Hepatocyte (in vitro differentiated cells): ENCODE measurements around the gene INSR.

Experiments used
- EZH2 ChIP-seq: fragments of 200-600 bp; sonication (generic); IDR thresholded peaks from 2 replicates; pipeline ENCODE4 v1.6.1; 2016; ENCODE audit warnings: antibody characterized with exemption, mild to moderate bottlenecking, borderline replicate concordance
- EZH2phosphoT487 ChIP-seq: fragments of 200-600 bp; sonication (generic); IDR thresholded peaks from one replicate; pipeline ENCODE4 v1.6.1; 2018; ENCODE audit warnings: antibody characterized with exemption, mild to moderate bottlenecking, low read depth, moderate library complexity; ENCODE audit not compliant: unreplicated experiment, severe bottlenecking
- TF ChIP-seq, protein P1 (sequence below): fragments of 200-600 bp; sonication (generic); IDR thresholded peaks from 2 replicates; pipeline ENCODE4 v1.5.1; 2016; ENCODE audit warnings: antibody characterized with exemption, mild to moderate bottlenecking; ENCODE audit not compliant: poor library complexity

DNA sequence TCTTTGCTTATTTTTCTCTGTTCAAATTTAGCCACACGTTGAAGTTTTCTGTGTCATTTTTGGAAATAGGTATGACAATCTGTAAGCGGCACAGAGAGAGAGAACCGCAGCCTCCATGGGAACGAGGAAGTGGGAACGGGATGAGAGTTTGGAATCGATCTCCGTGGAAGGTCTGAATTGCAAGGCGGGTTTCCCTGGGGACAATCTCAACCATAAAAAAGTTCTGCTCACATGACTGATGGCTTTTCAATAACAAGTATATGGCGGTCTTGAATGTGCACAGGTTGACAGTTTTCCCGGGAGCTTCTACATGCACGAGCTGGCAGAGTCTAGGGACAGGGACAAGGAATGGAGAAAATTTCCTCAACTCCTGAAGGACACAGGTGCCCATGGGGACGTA, 90.9 kb downstream of the INSR start:
- TF ChIP-seq, protein P1, sequence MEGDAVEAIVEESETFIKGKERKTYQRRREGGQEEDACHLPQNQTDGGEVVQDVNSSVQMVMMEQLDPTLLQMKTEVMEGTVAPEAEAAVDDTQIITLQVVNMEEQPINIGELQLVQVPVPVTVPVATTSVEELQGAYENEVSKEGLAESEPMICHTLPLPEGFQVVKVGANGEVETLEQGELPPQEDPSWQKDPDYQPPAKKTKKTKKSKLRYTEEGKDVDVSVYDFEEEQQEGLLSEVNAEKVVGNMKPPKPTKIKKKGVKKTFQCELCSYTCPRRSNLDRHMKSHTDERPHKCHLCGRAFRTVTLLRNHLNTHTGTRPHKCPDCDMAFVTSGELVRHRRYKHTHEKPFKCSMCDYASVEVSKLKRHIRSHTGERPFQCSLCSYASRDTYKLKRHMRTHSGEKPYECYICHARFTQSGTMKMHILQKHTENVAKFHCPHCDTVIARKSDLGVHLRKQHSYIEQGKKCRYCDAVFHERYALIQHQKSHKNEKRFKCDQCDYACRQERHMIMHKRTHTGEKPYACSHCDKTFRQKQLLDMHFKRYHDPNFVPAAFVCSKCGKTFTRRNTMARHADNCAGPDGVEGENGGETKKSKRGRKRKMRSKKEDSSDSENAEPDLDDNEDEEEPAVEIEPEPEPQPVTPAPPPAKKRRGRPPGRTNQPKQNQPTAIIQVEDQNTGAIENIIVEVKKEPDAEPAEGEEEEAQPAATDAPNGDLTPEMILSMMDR, result no peak
- TF ChIP-seq EZH2 (no peak), EZH2phosphoT487 (no peak)
